Uterus (tissue), 2 donors: ENCODE data around the gene IGFBP4.

Experiments
- CTCF ChIP-seq, 4 experiments: fragments of 200-600 bp in 2 of 4; fragments of 450-650 bp in 2 of 4; sonication (generic) in 2 of 4; IDR thresholded peaks; one replicate each; pipeline ENCODE4 v1.5.1; 2016 to 2019; ENCODE audit warnings: antibody characterized with exemption in 4 of 4, mild to moderate bottlenecking in 2 of 4, moderate library complexity in 1 of 4
- POLR2A ChIP-seq, 2 donors: fragments of 450-650 bp; IDR thresholded peaks; one replicate each; pipeline ENCODE4 v1.6.1; 2016; ENCODE audit warnings: antibody characterized with exemption in 2 of 2, mild to moderate bottlenecking in 1 of 2, moderate library complexity in 1 of 2

GRCh38 chr17:40464392-40464855 lies 21.2 kb downstream of the IGFBP4 start:
- TF ChIP-seq CTCF (IDR thresholded peaks at IDR 0.05) (no peak), POLR2A (IDR thresholded peaks at IDR 0.05) (no peak)
